Measurements from ENCODE around the gene RNF169.

RNF169 gene

DNA sequence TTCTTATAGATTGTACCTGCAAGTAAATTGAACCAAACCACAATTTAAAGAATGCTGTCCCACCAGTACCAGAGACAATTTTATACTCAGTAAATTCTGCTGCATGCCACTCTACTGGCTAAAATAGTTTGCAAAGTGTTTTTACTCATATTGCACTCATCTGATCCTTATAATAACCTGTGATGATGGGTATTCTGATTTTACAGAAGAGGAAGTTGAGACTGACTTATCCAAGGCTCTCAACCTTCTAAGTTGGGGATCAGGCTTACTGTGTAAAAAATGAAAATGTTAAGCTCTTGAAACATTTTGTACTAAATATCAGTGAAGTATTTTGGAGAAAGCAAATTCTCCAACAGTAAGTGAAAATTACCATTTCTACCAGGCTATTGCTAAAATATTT is 37.9 kb downstream of the RNF169 start:
- Histone ChIP-seq H3K36me3 (replicated peaks; ENCODE audit: insufficient read depth, low read length) (peaks cover 11% of the 10 kb centered on the region; the same call in 1 of the 2 replicates), H3F3A (ENCODE audit: insufficient read depth, low read length) (peaks cover 15% of the 10 kb centered on the region), H3K9me2 (replicated peaks; ENCODE audit: insufficient read depth, low read length) (no peaks in the 10 kb centered on the region), H3K79me2 (ENCODE audit: low read length) (peaks cover 51% of the 10 kb centered on the region), H2AFZ (ENCODE audit: low read length) (no peak overlapping the region), H3K4me2 (ENCODE audit: low read depth, low read length) (no peak overlapping the region), H4K20me1 (ENCODE audit: insufficient read depth, low read length) (no peaks in the 10 kb centered on the region), H3K27ac (ENCODE audit: low read length) (no peak overlapping the region), H3K4me3 (ENCODE audit: low read length) (no peak overlapping the region), H3K9ac (ENCODE audit: low read length) (no peak overlapping the region), H3K4me1 (ENCODE audit: low read length) (peaks cover 27% of the 10 kb centered on the region), H3K9me3 (replicated peaks; ENCODE audit: insufficient read depth, low read length) (no peaks in the 10 kb centered on the region), H3K27me3 (replicated peaks; ENCODE audit: insufficient read depth, low read length) (no peaks in the 10 kb centered on the region)
- DNase-seq: no peak
- TF ChIP-seq EZH2phosphoT487 (IDR thresholded peaks at IDR 0.05; ENCODE audit: low read length) (no peak), EZH2 (optimal IDR thresholded peaks at IDR 0.05; ENCODE audit: low read depth, low read length) (no peak)
- TF ChIP-seq, protein P1, sequence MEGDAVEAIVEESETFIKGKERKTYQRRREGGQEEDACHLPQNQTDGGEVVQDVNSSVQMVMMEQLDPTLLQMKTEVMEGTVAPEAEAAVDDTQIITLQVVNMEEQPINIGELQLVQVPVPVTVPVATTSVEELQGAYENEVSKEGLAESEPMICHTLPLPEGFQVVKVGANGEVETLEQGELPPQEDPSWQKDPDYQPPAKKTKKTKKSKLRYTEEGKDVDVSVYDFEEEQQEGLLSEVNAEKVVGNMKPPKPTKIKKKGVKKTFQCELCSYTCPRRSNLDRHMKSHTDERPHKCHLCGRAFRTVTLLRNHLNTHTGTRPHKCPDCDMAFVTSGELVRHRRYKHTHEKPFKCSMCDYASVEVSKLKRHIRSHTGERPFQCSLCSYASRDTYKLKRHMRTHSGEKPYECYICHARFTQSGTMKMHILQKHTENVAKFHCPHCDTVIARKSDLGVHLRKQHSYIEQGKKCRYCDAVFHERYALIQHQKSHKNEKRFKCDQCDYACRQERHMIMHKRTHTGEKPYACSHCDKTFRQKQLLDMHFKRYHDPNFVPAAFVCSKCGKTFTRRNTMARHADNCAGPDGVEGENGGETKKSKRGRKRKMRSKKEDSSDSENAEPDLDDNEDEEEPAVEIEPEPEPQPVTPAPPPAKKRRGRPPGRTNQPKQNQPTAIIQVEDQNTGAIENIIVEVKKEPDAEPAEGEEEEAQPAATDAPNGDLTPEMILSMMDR (IDR thresholded peaks at IDR 0.05; ENCODE audit: low read length): no peak

- Histone ChIP-seq H3K9me3 (replicated peaks; ENCODE audit: insufficient read depth, low read length) (no peaks in the 10 kb centered on the region), H2AFZ (ENCODE audit: low read length) (no peak overlapping the region), H3K4me2 (ENCODE audit: low read depth, low read length) (no peak overlapping the region), H3K36me3 (replicated peaks; ENCODE audit: insufficient read depth, low read length) (peaks cover 17% of the 10 kb centered on the region; the same call in 1 of the 2 replicates), H3K4me1 (ENCODE audit: low read length) (no peaks in the 10 kb centered on the region), H4K20me1 (ENCODE audit: insufficient read depth, low read length) (no peaks in the 10 kb centered on the region), H3K27ac (ENCODE audit: low read length) (no peak overlapping the region), H3K4me3 (ENCODE audit: low read length) (no peak overlapping the region), H3K79me2 (ENCODE audit: low read length) (peaks cover 16% of the 10 kb centered on the region), H3F3A (ENCODE audit: insufficient read depth, low read length) (no peaks in the 10 kb centered on the region), H3K9me2 (replicated peaks; ENCODE audit: insufficient read depth, low read length) (no peaks in the 10 kb centered on the region), H3K27me3 (replicated peaks; ENCODE audit: insufficient read depth, low read length) (no peaks in the 10 kb centered on the region), H3K9ac (ENCODE audit: low read length) (no peak overlapping the region)
- TF ChIP-seq EZH2 (optimal IDR thresholded peaks at IDR 0.05; ENCODE audit: low read depth, low read length) (no peak), EZH2phosphoT487 (IDR thresholded peaks at IDR 0.05; ENCODE audit: low read length) (no peak)
- TF ChIP-seq, protein P1 (IDR thresholded peaks at IDR 0.05; ENCODE audit: low read length): no peak
- no peak for DNase-seq
Observed at GRCh38 chr11:74791333-74792100, 42.9 kb downstream of the RNF169 start.

GRCh38 chr11:74806267-74806666 is 57.6 kb downstream of the RNF169 start:
- no peak for DNase-seq
- Histone ChIP-seq H3F3A (ENCODE audit: insufficient read depth, low read length) (no peaks in the 10 kb centered on the region), H3K9ac (ENCODE audit: low read length) (no peak overlapping the region), H3K4me2 (ENCODE audit: low read depth, low read length) (no peak overlapping the region), H3K79me2 (ENCODE audit: low read length) (peaks cover 17% of the 10 kb centered on the region), H3K9me2 (replicated peaks; ENCODE audit: insufficient read depth, low read length) (no peaks in the 10 kb centered on the region), H2AFZ (ENCODE audit: low read length) (no peak overlapping the region), H3K27ac (ENCODE audit: low read length) (no peak overlapping the region), H3K27me3 (replicated peaks; ENCODE audit: insufficient read depth, low read length) (no peaks in the 10 kb centered on the region), H3K9me3 (replicated peaks; ENCODE audit: insufficient read depth, low read length) (no peaks in the 10 kb centered on the region), H4K20me1 (ENCODE audit: insufficient read depth, low read length) (no peaks in the 10 kb centered on the region), H3K4me3 (ENCODE audit: low read length) (no peak overlapping the region), H3K36me3 (replicated peaks; ENCODE audit: insufficient read depth, low read length) (no peaks in the 10 kb centered on the region), H3K4me1 (ENCODE audit: low read length) (no peaks in the 10 kb centered on the region)
- TF ChIP-seq EZH2 (optimal IDR thresholded peaks at IDR 0.05; ENCODE audit: low read depth, low read length) (no peak), EZH2phosphoT487 (IDR thresholded peaks at IDR 0.05; ENCODE audit: low read length) (no peak)
- TF ChIP-seq, protein P1 (IDR thresholded peaks at IDR 0.05; ENCODE audit: low read length): no peak

Measured in MM.1S (cell line).